Testis (tissue), 3 donors: Measurements from ENCODE around the gene AKAP8L. TPM values are rescaled to one million over a fixed set of nuclear protein-coding genes. Genes with fewer than 3 reads are reported as not detected.

Experiments used
- DNase-seq: peaks from one replicate; pipeline ENCODE4 v3.0.0-alpha.2; 2019
- H3K27ac ChIP-seq, 2 donors: fragments of 200-600 bp; sonication (generic); one replicate each; pipeline ENCODE4 v1.5.1; 2019
- H3K27me3 ChIP-seq: fragments of 200-600 bp; sonication (generic); one replicate; pipeline ENCODE4 v1.5.1; 2019
- H3K36me3 ChIP-seq: fragments of 200-600 bp; sonication (generic); one replicate; pipeline ENCODE4 v1.5.1; 2017; ENCODE audit warnings: low read depth; ENCODE audit errors: missing control alignments
- H3K4me1 ChIP-seq: fragments of 200-600 bp; sonication (generic); one replicate; pipeline ENCODE4 v1.5.1; 2019
- H3K4me3 ChIP-seq, 2 donors: fragments of 200-600 bp; sonication (generic); one replicate each; pipeline ENCODE4 v1.5.1; 2017 to 2019
- H3K9me3 ChIP-seq: fragments of 200-600 bp; sonication (generic); one replicate; pipeline ENCODE4 v1.5.1; 2017
- CTCF ChIP-seq, 3 experiments: fragments of 450-650 bp in 2 of 3; fragments of 200-600 bp in 1 of 3; sonication (generic) in 1 of 3; IDR thresholded peaks; one replicate each; pipeline ENCODE4 v1.5.1; 2016 to 2019; ENCODE audit warnings: antibody characterized with exemption in 3 of 3, mild to moderate bottlenecking in 2 of 3, moderate library complexity in 1 of 3
- POLR2A ChIP-seq: fragments of 450-650 bp; IDR thresholded peaks from one replicate; pipeline ENCODE4 v1.6.1; 2017; ENCODE audit warnings: antibody characterized with exemption, mild to moderate bottlenecking, moderate library complexity
- WGBS, 2 donors: methylation state at CpG; one replicate each; pipeline ENCODE4 v1.1.5; 2018; 5-methylcytosine and 5-hydroxymethylcytosine counted together
- intact Hi-C: fragments of 100-400 bp; cut with DNase I; formaldehyde crosslinking; loops from one replicate; pipeline ENCODE4 v1.15.1; 2023; ENCODE audit warnings: low total_unique reads
- polyA plus RNA-seq: library from polyadenylated mRNA; stranded (reverse); fragments of 350-450 nt; fragmentation: Illumina TruSeq; extraction: RNeasy Lipid Tissue Mini Kit (QIAGEN cat#74804); gene quantifications from one replicate; pipeline ENCODE4 v1.2.3, GENCODE V29; 2014; ENCODE audit warnings: low read depth, low replicate concordance; ENCODE audit not compliant: insufficient read depth
- total RNA-seq, 2 donors: library from RNA; depleted of rRNA; stranded (reverse); fragments of >200 nt; gene quantifications; one replicate each; pipeline ENCODE4 v1.2.3, GENCODE V29; 2016

The AKAP8L gene
- total and polyA plus RNA-seq, 3 donors from 2014 or later: 131 to 399 (median 334) TPM

GRCh38 chr19:15441317-15441716, 22.5 kb upstream of the AKAP8L start:
- H3K4me3 ChIP-seq: no peak overlapping the region
- no peaks in the 10 kb centered on the region for H3K27me3 ChIP-seq
- WGBS, 2 donors: 87 to 100% methylated on average over 3 of the region's 3 CpGs
- H3K27ac ChIP-seq: no peak overlapping the region
- no peaks in the 10 kb centered on the region for H3K36me3 ChIP-seq
- H3K4me1 ChIP-seq: no peaks in the 10 kb centered on the region
- no peaks in the 10 kb centered on the region for H3K9me3 ChIP-seq
- DNase-seq: no peak
- intact Hi-C loops: no loop called here
- TF ChIP-seq POLR2A (no peak), CTCF (IDR thresholded peaks at IDR 0.05) (no peak)

DNA sequence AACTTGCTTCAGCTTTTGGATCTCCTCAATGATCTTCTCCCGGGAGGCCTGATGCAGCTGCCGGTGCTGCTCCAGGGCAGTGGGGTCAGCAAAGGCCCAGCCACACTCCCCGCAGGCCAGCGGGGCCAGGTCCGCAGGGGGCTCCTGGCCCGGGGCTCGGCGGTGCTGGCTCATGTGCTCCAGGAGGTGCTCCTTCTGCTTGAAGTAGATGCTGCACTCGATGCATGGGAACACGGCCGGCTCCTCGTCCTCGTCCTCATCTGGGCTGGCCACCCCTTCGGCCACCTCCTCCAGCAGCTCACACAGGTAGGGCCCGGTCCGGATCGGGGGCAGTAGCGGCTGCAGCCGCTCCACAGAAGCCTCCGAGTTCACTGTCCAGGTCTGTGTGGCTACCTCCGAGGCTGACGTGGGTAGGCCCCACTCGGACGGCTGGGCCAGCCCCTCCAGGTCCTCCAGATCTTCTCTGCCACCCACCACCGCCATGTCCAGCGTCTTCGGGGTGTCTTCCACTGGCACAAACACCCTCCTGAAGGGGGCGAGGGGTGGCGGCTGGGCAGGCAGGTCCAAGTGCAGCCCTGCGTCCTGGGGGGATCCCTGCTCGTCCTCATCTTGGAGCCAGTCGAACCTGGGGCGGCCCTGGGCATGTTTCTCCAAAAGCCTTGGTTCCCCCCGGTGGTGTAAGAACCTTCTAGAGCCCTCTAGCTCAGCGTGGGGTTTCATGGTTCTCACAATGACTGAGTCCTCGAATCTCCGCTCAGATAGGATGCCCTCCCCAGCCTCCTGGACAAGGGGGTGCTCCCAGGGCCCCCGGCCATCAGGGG, 21.2 kb upstream of the AKAP8L start:
- H3K27ac ChIP-seq: no peak overlapping the region
- no peaks in the 10 kb centered on the region for H3K9me3 ChIP-seq
- TF ChIP-seq POLR2A: no peak
- no peak for TF ChIP-seq CTCF (IDR thresholded peaks at IDR 0.05)
- no peaks in the 10 kb centered on the region for H3K36me3 ChIP-seq
- no peak for DNase-seq
- intact Hi-C loops: loop anchor here (10.0 kb wide), 1 partner anchor 175 kb away; no protein-coding TSS in a partner anchor
- no peaks in the 10 kb centered on the region for H3K27me3 ChIP-seq
- no peak overlapping the region for H3K4me3 ChIP-seq
- no peaks in the 10 kb centered on the region for H3K4me1 ChIP-seq
- WGBS, 2 donors: 93 to 94% methylated on average over 34 to 37 of the region's 38 CpGs

- Histone ChIP-seq H3K9me3 (no peaks in the 10 kb centered on the region), H3K27me3 (no peaks in the 10 kb centered on the region), H3K36me3 (no peaks in the 10 kb centered on the region), H3K4me1 (no peaks in the 10 kb centered on the region), H3K27ac (no peak overlapping the region), H3K4me3 (no peak overlapping the region)
- WGBS, 2 donors: 86 to 95% methylated on average over 18 to 25 of the region's 25 CpGs
- intact Hi-C loops: loop anchor here (10.0 kb wide), 1 partner anchor 174 kb away; no protein-coding TSS in a partner anchor
- TF ChIP-seq CTCF (IDR thresholded peaks at IDR 0.05) (no peak), POLR2A (no peak)
- DNase-seq: no peak
These were observed 20.5 kb upstream of the AKAP8L start for GRCh38 chr19:15439078-15439799.

DNA sequence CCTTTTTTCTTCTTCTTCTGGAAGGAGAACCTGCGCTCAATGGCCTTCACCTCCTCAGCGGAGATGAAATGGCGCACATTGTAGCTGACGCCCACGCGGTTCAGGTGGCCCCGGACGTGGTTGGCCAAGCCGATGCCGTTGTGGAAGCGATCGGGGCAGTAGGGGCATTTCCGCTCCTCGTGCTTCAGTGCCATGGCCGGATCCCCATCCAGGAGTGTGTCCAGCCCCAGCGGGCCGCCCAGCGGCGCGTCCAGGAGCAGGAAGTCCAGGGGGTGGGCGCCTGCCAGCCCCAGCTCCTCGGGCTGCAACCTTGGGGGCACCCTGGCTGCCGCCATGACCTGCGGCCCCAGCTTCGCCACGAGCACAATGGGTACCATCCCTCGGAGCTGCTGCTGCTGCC, 19.8 kb upstream of the AKAP8L start:
- Histone ChIP-seq H3K36me3 (no peaks in the 10 kb centered on the region), H3K9me3 (no peaks in the 10 kb centered on the region), H3K27me3 (no peaks in the 10 kb centered on the region), H3K4me3 (no peak overlapping the region), H3K4me1 (peaks cover 1% of the 10 kb centered on the region), H3K27ac (no peak overlapping the region)
- no peak for DNase-seq
- TF ChIP-seq POLR2A (no peak), CTCF (IDR thresholded peaks at IDR 0.05) (no peak)
- WGBS, 2 donors: 83 to 92% methylated on average over 8 to 27 of the region's 27 CpGs
- intact Hi-C loops: loop anchor here (10.0 kb wide), 1 partner anchor 174 kb away; no protein-coding TSS in a partner anchor
